Activated CD4-positive, alpha-beta T cell treated with anti-CD3 and anti-CD28 coated beads for 1 hour (primary cell): Measurements from ENCODE around the gene COL25A1.

Experiments used
- DNase-seq: peaks from one replicate; pipeline ENCODE4 v3.0.0-alpha.2; 2020

The COL25A1 gene

DNA sequence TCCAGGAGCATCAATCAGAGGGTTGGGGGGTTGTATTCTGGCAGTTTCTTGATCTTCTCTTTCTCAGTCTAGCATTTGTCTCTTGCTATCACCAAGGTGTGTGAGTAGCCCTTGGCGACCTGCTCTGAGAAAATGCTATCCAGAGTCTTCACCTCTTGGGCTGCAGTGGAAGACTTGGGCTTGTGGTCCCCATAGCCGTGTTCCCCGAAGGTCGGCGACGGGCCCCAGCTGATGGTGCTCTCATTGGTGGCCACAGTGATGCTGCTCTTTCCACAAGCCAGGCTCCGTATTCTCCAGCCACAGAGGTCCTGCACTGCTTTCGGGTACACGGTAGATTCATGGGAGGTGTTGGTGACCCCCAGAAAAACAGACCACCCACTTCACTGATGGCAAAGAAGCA is 513.7 kb downstream of the COL25A1 start:
- no peak for DNase-seq

DNA sequence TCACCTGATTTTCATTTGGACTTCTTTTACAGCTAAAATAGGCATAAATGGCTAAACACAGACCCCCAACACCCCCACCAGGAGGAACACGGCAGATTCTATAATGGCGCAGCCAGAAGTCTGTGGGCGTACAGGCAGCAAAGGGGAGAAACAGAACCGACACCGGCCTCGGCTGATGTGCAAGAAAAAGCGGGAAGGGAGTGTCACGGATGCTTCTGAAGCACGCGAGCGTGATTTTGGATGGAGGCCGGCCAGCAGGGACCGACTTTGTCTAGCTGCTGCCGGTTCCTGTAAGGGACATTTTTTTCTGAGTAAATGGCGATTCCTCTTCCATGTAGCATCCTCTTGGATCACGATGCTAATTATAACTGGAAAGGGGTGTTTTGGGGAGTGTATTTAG is 514.7 kb downstream of the COL25A1 start:
- no peak for DNase-seq

DNA sequence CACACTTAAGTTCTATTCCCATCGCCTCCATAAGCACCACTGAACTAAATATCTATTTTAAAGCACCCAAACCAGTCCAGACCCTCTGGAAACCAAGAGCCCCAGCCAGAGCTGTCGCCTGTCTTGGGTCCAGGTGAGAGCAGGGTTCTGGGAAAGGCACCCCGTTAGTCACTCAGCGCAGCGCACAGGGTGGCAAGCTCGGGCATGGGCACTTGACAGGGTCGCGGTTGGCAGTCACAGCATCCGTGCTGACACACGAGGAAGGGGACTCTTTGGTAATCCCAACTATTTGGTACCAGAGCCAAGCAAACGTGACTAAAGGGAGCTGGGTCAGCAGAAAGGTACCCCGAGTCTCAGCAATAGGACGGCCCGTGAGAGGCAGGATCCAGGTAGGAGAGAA is 515.4 kb downstream of the COL25A1 start:
- DNase-seq = no peak

DNA sequence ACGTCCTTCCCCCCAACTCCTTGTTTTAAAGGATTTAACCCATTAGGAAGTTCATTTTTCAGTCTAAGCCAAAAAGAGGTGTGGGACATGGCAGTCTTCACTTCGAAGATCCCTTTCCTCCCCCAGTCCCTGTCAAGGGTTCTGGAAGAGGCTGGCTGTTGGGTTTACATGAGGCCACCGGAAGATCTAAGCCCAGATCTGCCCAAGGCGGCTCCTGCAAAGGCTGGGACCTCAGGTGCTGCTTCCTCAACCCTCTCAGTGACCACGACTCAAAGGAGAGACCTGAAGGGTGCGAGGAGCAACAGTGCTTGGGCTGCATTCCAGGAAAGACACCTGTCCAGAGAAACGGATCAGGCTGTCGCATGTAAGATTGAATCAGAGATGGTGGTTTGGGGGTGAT is 516.1 kb downstream of the COL25A1 start:
- no peak for DNase-seq

DNA sequence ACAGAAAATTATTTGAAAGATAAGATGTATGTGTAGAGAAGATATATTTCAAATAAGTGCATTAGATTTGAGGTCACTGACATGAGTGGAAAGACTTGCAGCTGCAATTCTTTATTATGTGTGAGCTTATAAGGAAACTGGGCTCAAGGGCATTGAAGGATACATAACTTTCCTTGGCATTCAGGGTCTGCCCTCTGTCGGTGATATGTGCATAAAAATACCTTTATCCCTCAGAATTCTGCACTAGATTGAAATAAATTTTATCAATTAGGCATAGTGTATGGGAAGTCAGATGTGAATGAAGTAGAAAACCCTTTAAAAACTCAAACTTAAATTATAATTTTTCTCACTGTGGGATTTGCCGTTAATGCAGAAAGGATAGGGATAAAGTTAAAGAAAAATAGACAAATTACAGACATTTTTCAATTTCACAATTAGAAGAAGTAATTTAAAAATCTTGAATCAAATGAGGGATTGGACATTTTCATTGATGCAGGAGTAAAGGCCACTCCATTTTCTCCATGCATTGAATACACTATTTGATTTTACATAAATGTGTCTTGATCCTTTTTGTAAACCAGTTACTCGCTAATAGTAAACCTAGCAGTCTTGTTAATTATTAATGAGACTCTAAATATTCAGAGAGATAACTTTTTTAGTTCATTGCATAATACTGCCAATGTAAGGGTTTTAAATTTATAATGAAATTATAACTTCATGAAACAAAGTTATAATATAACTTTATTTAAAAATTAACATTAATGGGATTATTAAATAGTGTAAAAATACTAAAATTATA is 518.6 kb downstream of the COL25A1 start:
- no peak for DNase-seq

DNA sequence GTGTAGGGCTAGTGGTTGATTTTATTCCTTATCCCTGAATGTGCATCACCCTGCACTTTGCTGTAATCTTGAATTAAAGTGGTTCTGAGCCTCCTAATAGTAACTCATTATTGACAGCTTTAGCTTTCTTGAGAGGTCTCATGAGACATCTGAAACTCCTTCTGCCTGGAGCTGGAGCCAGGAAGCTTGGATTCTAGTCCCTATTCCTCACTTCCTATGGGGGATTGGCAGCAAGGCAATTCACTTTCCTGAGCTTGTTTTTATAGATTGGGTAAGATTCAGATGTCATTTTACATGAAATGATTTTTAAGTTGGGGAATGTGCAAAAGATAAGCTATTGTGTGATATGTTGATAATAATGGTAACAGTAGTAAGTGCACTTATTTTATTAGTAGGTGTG is 522.5 kb downstream of the COL25A1 start:
- no peak for DNase-seq

DNA sequence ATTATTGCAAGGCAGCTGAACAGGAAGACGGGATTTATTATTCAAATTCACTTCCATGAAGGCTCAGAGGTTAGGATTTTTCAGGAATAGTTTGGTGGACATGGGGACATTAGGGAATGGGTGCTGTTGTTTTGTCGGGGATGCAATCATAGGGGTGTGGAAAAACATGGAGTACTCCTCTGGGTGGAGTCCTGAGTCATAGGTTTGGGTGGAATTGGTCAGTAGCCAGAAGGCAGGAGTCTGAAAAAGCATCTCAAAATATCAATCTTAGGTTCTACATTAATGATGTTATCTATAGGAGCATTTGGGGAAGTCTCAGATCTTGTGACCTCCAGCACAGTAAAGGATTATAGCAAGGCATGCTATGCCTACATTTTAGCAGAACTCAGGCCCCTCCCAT is 525.1 kb downstream of the COL25A1 start:
- no peak for DNase-seq

DNA sequence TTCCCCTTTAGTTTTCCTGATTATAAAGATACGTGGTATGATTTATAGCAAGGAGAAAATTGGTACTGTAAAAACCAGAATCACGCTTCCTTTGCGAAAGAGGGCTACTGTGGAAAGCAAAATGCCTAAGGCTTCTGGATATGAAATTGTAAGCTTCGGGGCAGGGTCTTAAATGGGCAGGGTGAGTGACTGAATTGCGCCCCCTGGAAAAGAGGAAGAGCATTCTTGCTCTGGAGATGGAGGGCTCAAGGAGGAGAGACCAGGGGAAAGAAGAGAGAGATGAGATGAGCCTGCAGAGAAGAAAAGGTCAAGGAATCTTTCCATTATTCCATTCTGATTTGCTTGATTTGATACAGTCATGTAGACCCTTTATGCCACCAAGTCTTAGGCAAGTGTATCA is 526.5 kb downstream of the COL25A1 start:
- DNase-seq = no peak

DNA sequence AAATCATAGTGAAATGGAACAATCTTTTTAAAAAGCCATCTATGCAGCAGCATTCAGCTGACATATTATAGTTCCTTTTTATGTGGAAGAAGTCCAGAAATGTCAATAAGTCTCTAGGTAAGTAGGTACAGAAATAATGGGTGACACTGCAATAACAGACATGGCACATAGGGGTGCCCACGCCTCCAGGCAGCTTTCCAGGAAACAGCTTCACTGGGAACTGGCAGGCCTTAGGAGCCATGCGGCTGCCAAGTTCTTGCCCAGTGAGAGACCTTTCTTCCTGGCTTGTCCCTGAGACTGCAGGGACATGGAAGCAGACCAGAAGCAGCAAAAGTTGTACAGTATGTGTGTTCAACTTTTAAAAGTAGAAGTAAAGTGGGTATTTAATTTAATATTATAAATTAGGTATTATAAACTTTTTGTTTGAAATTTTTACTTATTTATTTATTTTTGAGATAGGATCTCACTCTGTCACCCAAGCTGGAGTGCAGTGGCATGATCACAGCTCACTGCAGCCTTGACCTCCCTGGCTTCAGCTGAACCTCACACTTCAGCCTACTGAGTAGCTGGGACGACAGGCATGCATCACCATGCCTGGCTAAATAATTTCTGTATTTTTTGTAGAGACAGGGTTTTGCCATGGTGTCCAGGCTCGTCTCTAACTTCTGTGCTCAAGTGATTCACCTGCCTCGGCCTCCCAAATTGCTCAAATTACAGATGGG is 527.5 kb downstream of the COL25A1 start:
- no peak for DNase-seq

DNA sequence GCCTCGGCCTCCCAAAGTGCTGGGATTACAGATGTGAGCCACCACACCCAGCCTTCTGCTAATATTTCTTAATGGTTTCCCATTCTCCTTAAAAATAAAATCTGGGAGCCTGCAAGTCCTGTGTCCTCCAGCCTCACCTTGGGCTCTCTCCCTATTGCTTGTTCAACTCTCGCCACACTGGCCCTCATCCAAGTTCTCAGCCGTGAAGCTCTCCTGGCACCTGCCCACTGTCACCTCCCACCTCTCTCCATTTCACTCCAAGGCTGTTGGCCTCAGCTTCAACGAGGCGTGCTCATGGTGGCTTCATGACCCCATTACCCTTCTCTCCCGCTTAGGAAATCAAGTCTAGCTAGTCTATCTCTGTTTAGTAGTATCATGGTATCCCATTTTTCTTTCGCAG is 530.1 kb downstream of the COL25A1 start:
- DNase-seq = no peak

DNA sequence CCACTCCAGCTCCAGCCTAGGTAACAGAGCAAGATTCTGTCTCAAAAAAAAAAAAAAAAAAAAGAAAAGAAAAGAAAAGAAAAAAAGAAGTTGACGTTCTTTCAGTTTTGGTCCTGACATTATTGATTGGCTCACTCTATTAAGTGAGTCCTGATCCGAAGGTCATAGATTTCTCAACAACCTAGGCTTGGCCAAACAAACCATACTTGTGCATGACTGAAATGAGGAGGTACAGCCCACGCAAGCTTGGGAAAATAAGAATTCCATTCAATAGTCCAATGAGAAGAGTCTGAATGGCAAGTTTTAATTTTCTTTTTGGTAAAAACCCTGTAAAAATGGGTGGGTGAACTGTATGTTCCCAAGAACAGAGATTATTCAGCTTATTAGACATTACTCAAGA is 536.4 kb downstream of the COL25A1 start:
- DNase-seq = no peak

DNA sequence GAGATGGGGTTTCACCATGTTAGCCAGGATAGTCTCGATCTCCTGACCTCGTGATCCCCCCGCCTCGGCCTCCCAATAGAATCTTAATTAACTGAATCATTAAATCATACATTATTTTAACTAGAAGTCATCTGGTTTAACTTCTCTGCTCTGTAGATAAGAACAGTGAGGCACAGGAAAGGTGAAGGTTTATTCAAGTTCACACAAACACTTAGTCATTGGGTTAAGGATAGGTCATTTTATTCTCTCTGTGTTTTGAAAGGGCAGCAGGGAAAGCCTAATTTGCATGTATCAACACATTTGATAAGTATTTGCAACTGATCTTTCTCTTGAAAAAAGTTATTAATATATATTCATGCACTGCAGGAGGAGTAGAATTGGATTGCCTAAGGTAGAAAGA is 538.5 kb downstream of the COL25A1 start:
- DNase-seq = no peak

DNA sequence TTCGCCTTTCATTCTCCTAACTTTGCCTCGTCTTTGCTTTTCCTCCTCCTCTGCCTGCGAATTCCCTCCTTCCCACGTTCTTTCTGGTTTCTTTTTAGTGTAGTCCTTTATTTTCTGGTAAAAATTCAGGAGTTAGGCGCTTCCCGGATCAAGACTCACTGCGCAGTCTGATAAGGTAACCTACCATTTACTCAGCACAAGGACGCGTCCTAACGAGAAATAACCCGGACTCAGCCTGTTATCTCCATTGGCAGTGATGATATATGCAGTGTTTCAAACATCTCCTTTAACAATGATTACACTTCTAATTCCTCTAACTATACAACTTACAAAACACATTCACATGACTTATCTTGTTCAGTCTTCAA is 539.2 kb downstream of the COL25A1 start:
- DNase-seq = no peak

DNA sequence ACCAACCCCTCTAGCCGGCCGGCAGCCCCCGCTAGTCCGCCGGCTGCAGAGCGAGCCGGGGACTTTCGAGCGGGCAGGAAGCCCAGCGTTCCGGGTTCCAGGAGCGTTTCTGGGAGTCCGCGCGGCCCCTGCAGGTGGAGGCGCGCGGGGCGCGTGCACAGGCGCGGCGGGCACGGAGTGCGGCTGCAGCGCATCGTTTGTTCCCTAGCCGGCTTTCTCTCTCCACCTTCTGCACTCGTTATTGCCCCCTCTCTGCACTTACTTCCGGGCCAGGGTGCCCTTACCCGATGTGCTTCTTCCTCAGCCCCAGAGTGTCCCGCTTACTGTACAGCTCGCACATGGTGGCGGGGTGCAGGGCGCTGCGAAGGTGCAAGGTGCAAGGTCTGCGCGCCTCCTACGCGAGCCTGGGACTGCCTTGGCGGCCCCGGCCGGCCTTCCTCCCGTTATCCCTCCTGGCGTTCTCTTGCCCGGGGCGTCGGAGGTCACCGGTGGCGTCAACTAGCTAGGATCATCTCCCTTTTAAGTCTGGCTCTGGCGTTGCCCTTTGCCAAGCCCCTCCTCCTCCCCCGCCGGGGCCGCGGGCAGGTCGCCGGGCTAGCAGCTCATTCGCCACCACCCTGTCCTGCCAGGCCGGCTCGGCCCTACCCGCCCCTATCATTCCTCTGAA is 539.8 kb downstream of the COL25A1 start, which contains the start of gene ETNPPL:
TSS of gene ETNPPL (minus strand) at position 495 of the 667 bp plus-strand sequence. CDS start at position 340, 155 bp downstream.
- no peak for DNase-seq
